Liver (tissue), 9 donors: Measurements from ENCODE around the gene RAB1A. TPM values are rescaled to one million over a fixed set of nuclear protein-coding genes. Genes with fewer than 3 reads are reported as not detected.

Experiments
- DNase-seq: peaks from one replicate; pipeline ENCODE4 v3.0.0-alpha.2; 2017; ENCODE audit warnings: low spot score
- H3K27ac ChIP-seq, 2 donors: one replicate each; pipeline ENCODE4 v1.7.0; 2013; ENCODE audit warnings: inconsistent platforms in 2 of 2, low read length in 2 of 2, control low read depth in 1 of 2, low read depth in 1 of 2, mild to moderate bottlenecking in 1 of 2
- H3K27me3 ChIP-seq, 4 donors: one replicate each; pipeline versions ENCODE4 v1.6.1 to v1.7.0; 2013; ENCODE audit warnings: low read length in 3 of 4, inconsistent platforms in 1 of 4, mild to moderate bottlenecking in 1 of 4, moderate library complexity in 1 of 4; ENCODE audit not compliant: control insufficient read depth in 4 of 4, insufficient read depth in 4 of 4
- H3K36me3 ChIP-seq, 4 donors: one replicate each; pipeline versions ENCODE4 v1.6.1 to v1.7.0; 2013; ENCODE audit warnings: low read length in 3 of 4, mild to moderate bottlenecking in 3 of 4, low read depth in 1 of 4, moderate library complexity in 1 of 4; ENCODE audit not compliant: control insufficient read depth in 4 of 4, insufficient read depth in 3 of 4
- H3K4me1 ChIP-seq, 4 donors: one replicate each; pipeline versions ENCODE4 v1.6.1 to v1.7.0; 2013; ENCODE audit warnings: low read length in 3 of 4, mild to moderate bottlenecking in 3 of 4, moderate library complexity in 1 of 4; ENCODE audit not compliant: control insufficient read depth in 4 of 4, insufficient read depth in 4 of 4
- H3K4me3 ChIP-seq, 3 donors: one replicate each; pipeline versions ENCODE4 v1.6.1 to v1.7.0; 2013; ENCODE audit warnings: low read length in 3 of 3, control low read depth in 1 of 3, low read depth in 1 of 3, mild to moderate bottlenecking in 1 of 3
- H3K9ac ChIP-seq, 2 donors: one replicate each; pipeline ENCODE4 v1.7.0; 2013; ENCODE audit warnings: low read length in 2 of 2, mild to moderate bottlenecking in 2 of 2, moderate library complexity in 2 of 2, control low read depth in 1 of 2, low read depth in 1 of 2
- H3K9me3 ChIP-seq, 4 donors: one replicate each; pipeline versions ENCODE4 v1.6.1 to v1.7.0; 2013; ENCODE audit warnings: low read length in 3 of 4; ENCODE audit not compliant: control insufficient read depth in 4 of 4
- GABPA ChIP-seq, 2 donors: IDR thresholded peaks in 1 of 2; conservative IDR thresholded peaks in 1 of 2; 2 replicates each; pipeline ENCODE4 v1.6.1; 2016; ENCODE audit warnings: antibody characterized with exemption in 2 of 2, mild to moderate bottlenecking in 1 of 2, moderate library complexity in 1 of 2
- HNF4A ChIP-seq, 2 donors: conservative IDR thresholded peaks; 2 replicates each; pipeline ENCODE4 v1.6.1; 2016; ENCODE audit warnings: antibody characterized with exemption in 2 of 2, mild to moderate bottlenecking in 2 of 2
- JUND ChIP-seq, 2 donors: IDR thresholded peaks; 2 replicates each; pipeline ENCODE4 v1.6.1; 2016; ENCODE audit warnings: antibody characterized with exemption in 2 of 2
- NR2F2 ChIP-seq: IDR thresholded peaks from 2 replicates; pipeline ENCODE4 v1.6.1; 2016; ENCODE audit warnings: antibody characterized with exemption
- RAD21 ChIP-seq, 2 donors: IDR thresholded peaks; 2 replicates each; pipeline ENCODE4 v1.6.1; 2016; ENCODE audit warnings: antibody characterized with exemption in 2 of 2, mild to moderate bottlenecking in 2 of 2
- SP1 ChIP-seq: IDR thresholded peaks from 2 replicates; pipeline ENCODE4 v1.6.1; 2018; ENCODE audit warnings: antibody characterized with exemption, mild to moderate bottlenecking
- TAF1 ChIP-seq: conservative IDR thresholded peaks from 2 replicates; pipeline ENCODE4 v1.6.1; 2016; ENCODE audit warnings: antibody characterized with exemption, mild to moderate bottlenecking
- YY1 ChIP-seq: IDR thresholded peaks from 2 replicates; pipeline ENCODE4 v1.6.1; 2016; ENCODE audit warnings: antibody characterized with exemption, mild to moderate bottlenecking
- WGBS: extraction: QIAGEN DNeasy Blood & Tissue Kit; methylation state at CpG from one replicate; pipeline ENCODE4 v1.1.7; 2013; 5-methylcytosine and 5-hydroxymethylcytosine counted together
- polyA plus RNA-seq, 2 donors: library from polyadenylated mRNA; stranded (reverse) in 1 of 2; unstranded in 1 of 2; fragments of 200-250 nt in 1 of 2; fragments of >200 nt in 1 of 2; fragmentation: Nextera tagmentation in 1 of 2; extraction: Ambion mirVana in 1 of 2; gene quantifications; one replicate each; pipeline versions ENCODE4 v1.2.1 to v1.2.3, GENCODE V29; 2013 to 2015
- total RNA-seq, 2 donors: library from RNA; depleted of rRNA; stranded (reverse); fragments of >200 nt; gene quantifications; one replicate each; pipeline ENCODE4 v1.2.3, GENCODE V29; 2014
- TF ChIP-seq, protein P1 (sequence below): IDR thresholded peaks from 2 replicates; pipeline ENCODE4 v1.6.1; 2016; ENCODE audit warnings: antibody characterized with exemption, mild to moderate bottlenecking
- TF ChIP-seq, protein P2 (sequence below): IDR thresholded peaks from 2 replicates; pipeline ENCODE4 v1.6.1; 2016; ENCODE audit warnings: antibody characterized with exemption
- TF ChIP-seq, protein P3 (sequence below): IDR thresholded peaks from 2 replicates; pipeline ENCODE4 v1.6.1; 2016; ENCODE audit warnings: antibody characterized with exemption
- TF ChIP-seq, protein P4 (sequence below): fragments of 150-350 bp; IDR thresholded peaks from 2 replicates; pipeline ENCODE4 v1.5.1; 2017; ENCODE audit warnings: improper control_type of control experiment, low read depth, low read length; ENCODE audit not compliant: missing input control
- donor health status: healthy.
- donor health status: healthy.
- donor health status: healthy.
- donor health status: healthy.
- donor health status: healthy.

The RAB1A gene
- total and polyA plus RNA-seq, 4 donors, result 52.8 to 89.7 (median 77.8) TPM

DNA sequence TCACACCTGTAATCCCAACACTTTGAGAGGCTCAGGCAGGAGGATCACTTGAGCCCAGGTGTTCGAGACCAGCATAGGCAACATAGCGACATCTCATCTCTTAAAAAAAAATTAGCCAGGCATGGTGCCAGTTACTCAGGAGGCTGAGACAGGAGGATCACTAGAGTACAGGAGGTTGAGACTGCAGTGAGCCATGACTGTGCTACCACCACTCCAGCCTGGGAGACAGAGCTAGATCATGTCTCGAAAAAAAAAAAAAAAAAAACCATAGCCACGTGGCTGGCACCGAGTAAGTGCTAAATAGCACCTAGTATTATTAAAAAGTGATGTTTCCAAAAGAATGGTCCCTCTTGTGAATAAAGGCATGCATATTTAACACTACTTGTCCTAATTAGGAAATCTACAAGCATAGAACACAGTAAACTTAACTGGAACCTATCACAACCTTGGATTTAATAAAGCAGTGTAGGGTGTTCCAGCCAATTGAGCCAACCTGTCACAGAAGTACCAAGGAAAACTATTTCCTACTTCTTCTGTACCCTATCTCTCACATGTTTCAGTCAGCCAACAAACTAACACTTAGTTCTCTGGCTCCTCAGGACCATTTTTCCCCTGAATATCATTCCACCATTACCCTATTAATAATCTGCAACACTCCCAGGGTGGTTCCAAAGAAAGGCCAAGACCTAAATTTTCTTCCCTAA is 8.8 kb downstream of the RAB1A start:
- Histone ChIP-seq H3K9me3 (no peaks in the 10 kb centered on the region), H3K4me3 (no peak overlapping the region), H3K36me3 (no peaks in the 10 kb centered on the region), H3K9ac (no peak overlapping the region), H3K4me1 (peaks cover 21 to 48% (median 28%) of the 10 kb centered on the region in 4 donors), H3K27ac (no peak overlapping the region), H3K27me3 (no peaks in the 10 kb centered on the region)
- no peak for DNase-seq
- TF ChIP-seq SP1 (no peak), JUND (IDR thresholded peaks at IDR 0.05) (no peak), HNF4A (conservative IDR thresholded peaks at IDR 0.05) (no peak), RAD21 (IDR thresholded peaks at IDR 0.05) (no peak), NR2F2 (no peak), TAF1 (no peak), GABPA (IDR thresholded peaks at IDR 0.05 in 1 of 2, conservative IDR thresholded peaks at IDR 0.05 in 1 of 2) (no peak)
- TF ChIP-seq, protein P1, sequence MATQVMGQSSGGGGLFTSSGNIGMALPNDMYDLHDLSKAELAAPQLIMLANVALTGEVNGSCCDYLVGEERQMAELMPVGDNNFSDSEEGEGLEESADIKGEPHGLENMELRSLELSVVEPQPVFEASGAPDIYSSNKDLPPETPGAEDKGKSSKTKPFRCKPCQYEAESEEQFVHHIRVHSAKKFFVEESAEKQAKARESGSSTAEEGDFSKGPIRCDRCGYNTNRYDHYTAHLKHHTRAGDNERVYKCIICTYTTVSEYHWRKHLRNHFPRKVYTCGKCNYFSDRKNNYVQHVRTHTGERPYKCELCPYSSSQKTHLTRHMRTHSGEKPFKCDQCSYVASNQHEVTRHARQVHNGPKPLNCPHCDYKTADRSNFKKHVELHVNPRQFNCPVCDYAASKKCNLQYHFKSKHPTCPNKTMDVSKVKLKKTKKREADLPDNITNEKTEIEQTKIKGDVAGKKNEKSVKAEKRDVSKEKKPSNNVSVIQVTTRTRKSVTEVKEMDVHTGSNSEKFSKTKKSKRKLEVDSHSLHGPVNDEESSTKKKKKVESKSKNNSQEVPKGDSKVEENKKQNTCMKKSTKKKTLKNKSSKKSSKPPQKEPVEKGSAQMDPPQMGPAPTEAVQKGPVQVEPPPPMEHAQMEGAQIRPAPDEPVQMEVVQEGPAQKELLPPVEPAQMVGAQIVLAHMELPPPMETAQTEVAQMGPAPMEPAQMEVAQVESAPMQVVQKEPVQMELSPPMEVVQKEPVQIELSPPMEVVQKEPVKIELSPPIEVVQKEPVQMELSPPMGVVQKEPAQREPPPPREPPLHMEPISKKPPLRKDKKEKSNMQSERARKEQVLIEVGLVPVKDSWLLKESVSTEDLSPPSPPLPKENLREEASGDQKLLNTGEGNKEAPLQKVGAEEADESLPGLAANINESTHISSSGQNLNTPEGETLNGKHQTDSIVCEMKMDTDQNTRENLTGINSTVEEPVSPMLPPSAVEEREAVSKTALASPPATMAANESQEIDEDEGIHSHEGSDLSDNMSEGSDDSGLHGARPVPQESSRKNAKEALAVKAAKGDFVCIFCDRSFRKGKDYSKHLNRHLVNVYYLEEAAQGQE, result no peak
- TF ChIP-seq, protein P2, sequence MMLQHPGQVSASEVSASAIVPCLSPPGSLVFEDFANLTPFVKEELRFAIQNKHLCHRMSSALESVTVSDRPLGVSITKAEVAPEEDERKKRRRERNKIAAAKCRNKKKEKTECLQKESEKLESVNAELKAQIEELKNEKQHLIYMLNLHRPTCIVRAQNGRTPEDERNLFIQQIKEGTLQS, result no peak
- TF ChIP-seq, protein P3, sequence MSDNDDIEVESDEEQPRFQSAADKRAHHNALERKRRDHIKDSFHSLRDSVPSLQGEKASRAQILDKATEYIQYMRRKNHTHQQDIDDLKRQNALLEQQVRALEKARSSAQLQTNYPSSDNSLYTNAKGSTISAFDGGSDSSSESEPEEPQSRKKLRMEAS, result no peak
- 83% methylated on average over 5 of the region's 5 CpGs for WGBS

DNA sequence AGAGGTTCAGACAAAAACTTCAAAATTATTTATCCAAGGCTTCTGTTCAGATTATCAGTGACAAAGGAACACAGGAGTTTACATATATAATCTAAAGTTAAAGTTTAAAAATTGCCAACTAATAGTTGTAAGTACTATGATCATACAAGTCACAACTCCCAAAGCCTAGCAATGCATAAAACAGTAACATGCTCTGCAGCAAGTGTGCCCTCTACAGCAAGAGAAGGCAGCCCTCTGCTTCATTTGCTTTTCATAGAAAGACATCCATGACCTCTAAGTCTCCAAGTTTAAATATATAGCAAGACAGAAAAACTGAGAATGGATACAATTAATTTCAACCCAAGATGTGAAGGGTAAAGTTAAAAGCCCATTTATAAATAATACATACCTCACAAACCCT is 13.3 kb downstream of the RAB1A start:
- H3K4me1 ChIP-seq, result peaks cover 13 to 31% (median 18%) of the 10 kb centered on the region in 4 donors
- H3K27ac ChIP-seq, result no peak overlapping the region
- H3K4me3 ChIP-seq, result no peak overlapping the region
- no peaks in the 10 kb centered on the region for H3K27me3 ChIP-seq
- H3K9ac ChIP-seq, result no peak overlapping the region
- TF ChIP-seq, protein P4, sequence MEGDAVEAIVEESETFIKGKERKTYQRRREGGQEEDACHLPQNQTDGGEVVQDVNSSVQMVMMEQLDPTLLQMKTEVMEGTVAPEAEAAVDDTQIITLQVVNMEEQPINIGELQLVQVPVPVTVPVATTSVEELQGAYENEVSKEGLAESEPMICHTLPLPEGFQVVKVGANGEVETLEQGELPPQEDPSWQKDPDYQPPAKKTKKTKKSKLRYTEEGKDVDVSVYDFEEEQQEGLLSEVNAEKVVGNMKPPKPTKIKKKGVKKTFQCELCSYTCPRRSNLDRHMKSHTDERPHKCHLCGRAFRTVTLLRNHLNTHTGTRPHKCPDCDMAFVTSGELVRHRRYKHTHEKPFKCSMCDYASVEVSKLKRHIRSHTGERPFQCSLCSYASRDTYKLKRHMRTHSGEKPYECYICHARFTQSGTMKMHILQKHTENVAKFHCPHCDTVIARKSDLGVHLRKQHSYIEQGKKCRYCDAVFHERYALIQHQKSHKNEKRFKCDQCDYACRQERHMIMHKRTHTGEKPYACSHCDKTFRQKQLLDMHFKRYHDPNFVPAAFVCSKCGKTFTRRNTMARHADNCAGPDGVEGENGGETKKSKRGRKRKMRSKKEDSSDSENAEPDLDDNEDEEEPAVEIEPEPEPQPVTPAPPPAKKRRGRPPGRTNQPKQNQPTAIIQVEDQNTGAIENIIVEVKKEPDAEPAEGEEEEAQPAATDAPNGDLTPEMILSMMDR, result no peak
- no peaks in the 10 kb centered on the region for H3K9me3 ChIP-seq
- DNase-seq, result no peak
- no peaks in the 10 kb centered on the region for H3K36me3 ChIP-seq

DNA sequence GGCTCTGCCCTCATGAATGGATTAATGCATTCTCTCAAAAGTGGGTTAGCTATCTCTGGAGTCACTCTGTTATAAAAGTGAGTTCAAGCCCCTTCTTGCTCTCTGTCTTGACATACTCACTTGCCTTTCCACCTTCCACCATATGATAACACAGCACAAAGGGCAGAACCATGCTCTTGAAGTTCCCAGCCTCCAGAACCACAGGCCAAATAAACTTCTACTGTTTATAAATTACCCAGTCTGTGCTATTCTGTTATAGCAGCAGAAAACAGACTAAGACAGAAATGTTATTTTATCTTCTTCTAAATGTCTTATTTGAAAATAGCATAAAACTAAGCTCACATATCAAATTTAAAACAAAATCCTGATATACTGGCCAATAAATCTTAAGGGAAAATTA is 15.0 kb downstream of the RAB1A start:
- Histone ChIP-seq H3K4me1 (peaks cover 14 to 22% (median 18%) of the 10 kb centered on the region in 4 donors), H3K9ac (no peak overlapping the region), H3K4me3 (no peak overlapping the region), H3K27ac (no peak overlapping the region), H3K36me3 (no peaks in the 10 kb centered on the region), H3K27me3 (no peaks in the 10 kb centered on the region), H3K9me3 (no peaks in the 10 kb centered on the region)
- TF ChIP-seq YY1 (no peak), RAD21 (IDR thresholded peaks at IDR 0.05) (no peak)
- no peak for DNase-seq
